SK-N-SH (cell line): ENCODE results near the gene GLYR1. TPM values are rescaled to one million over a fixed set of nuclear protein-coding genes. Genes with fewer than 3 reads are reported as not detected.
A peak's percentile ranks its signal among the peaks of the same experiment; 100 is the strongest.
"Not testable (repeated sequence)": the region's sequence is repeated elsewhere in the genome, so short reads cannot be mapped to it uniquely, and the experiment has no call there.

Experiments
- CTCF ChIA-PET: fragments of 300-600, 350-600 bp; formaldehyde crosslinking; extraction: SDS; loops from one replicate; lab custom pipeline; 2021; lab: Yijun Ruan, JAX
- POLR2A ChIA-PET: fragments of 350-600 bp; sonication (Branson Sonifier 250); formaldehyde crosslinking; extraction: SDS; loops from one replicate; lab custom pipeline; 2020; ENCODE audit warnings: antibody characterized with exemption, inconsistent platforms; lab: Yijun Ruan, JAX
- DNase-seq: peaks from one replicate; pipeline ENCODE4 v3.0.0; 2012
- H2AFZ ChIP-seq: fragments of 200-600 bp; sonication (generic); 2 replicates; pipeline ENCODE4 v1.8.1; 2016; ENCODE audit warnings: antibody characterized with exemption, mild to moderate bottlenecking, low read depth
- H3F3A ChIP-seq: fragments of 200-600 bp; sonication (generic); replicated peaks from 2 replicates; pipeline ENCODE3; 2016; ENCODE audit warnings: antibody characterized with exemption, mild to moderate bottlenecking; ENCODE audit not compliant: insufficient read depth
- H3K27ac ChIP-seq, 2 experiments: fragments of 200-500 bp in 1 of 2; fragments of 200-600 bp in 1 of 2; sonication (Bioruptor generic) in 1 of 2; sonication (generic), shearing (Covaris generic) in 1 of 2; 2 replicates each; pipeline versions ENCODE4 v1.5.1 to v1.6.1; 2014 to 2016; ENCODE audit warnings: low read depth in 2 of 2, inconsistent platforms in 1 of 2, low read length in 1 of 2, mild to moderate bottlenecking in 1 of 2, mixed read lengths in 1 of 2
- H3K27me3 ChIP-seq: fragments of 200-600 bp; sonication (generic), shearing (Covaris generic); 2 replicates; pipeline ENCODE4 v1.6.1; 2016; ENCODE audit warnings: mixed run types; ENCODE audit not compliant: insufficient read depth
- H3K36me3 ChIP-seq, 2 experiments: fragments of 200-500 bp in 1 of 2; fragments of 200-600 bp in 1 of 2; sonication (Bioruptor generic) in 1 of 2; sonication (generic) in 1 of 2; replicated peaks in 1 of 2; 2 replicates each; pipeline versions ENCODE3 to v1.5.1; 2014 to 2016; ENCODE audit warnings: low read length in 1 of 2, mild to moderate bottlenecking in 1 of 2; ENCODE audit not compliant: insufficient read depth in 2 of 2, control insufficient read depth in 1 of 2
- H3K4me1 ChIP-seq, 2 experiments: fragments of 200-500 bp in 1 of 2; fragments of 200-600 bp in 1 of 2; sonication (Bioruptor generic) in 1 of 2; sonication (generic), shearing (Covaris generic) in 1 of 2; 2 replicates each; pipeline versions ENCODE4 v1.5.1 to v1.6.1; 2014 to 2016; ENCODE audit warnings: low read depth in 1 of 2, low read length in 1 of 2, mixed run types in 1 of 2; ENCODE audit not compliant: insufficient read depth in 2 of 2, control insufficient read depth in 1 of 2
- H3K4me2 ChIP-seq: fragments of 200-600 bp; sonication (generic), shearing (Covaris generic); 2 replicates; pipeline ENCODE4 v1.6.1; 2017; ENCODE audit warnings: mixed run types
- H3K4me3 ChIP-seq, 2 experiments: fragments of 200-500 bp in 1 of 2; fragments of 200-600 bp in 1 of 2; sonication (Bioruptor generic) in 1 of 2; sonication (generic), shearing (Covaris generic) in 1 of 2; 2 replicates each; pipeline versions ENCODE4 v1.5.1 to v1.8.1; 2014 to 2016; ENCODE audit warnings: low read depth in 2 of 2, inconsistent platforms in 1 of 2, low read length in 1 of 2, mild to moderate bottlenecking in 1 of 2, mixed read lengths in 1 of 2, moderate library complexity in 1 of 2
- H3K79me2 ChIP-seq: fragments of 200-600 bp; sonication (generic); 2 replicates; pipeline ENCODE4 v1.8.1; 2017; ENCODE audit warnings: mild to moderate bottlenecking; ENCODE audit not compliant: insufficient read depth
- H3K9ac ChIP-seq: fragments of 200-600 bp; sonication (generic); 2 replicates; pipeline ENCODE4 v1.6.1; 2017; ENCODE audit warnings: mixed run types
- H3K9me2 ChIP-seq: fragments of 200-600 bp; sonication (generic); 2 replicates; pipeline ENCODE4 v1.6.1; 2017; ENCODE audit warnings: mixed run types
- H3K9me3 ChIP-seq: fragments of 200-600 bp; sonication (generic); 2 replicates; pipeline ENCODE4 v1.6.1; 2017; ENCODE audit warnings: mixed run types, mild to moderate bottlenecking, moderate library complexity
- H4K20me1 ChIP-seq: fragments of 200-600 bp; sonication (generic); 2 replicates; pipeline ENCODE4 v1.6.1; 2017; ENCODE audit warnings: mild to moderate bottlenecking, mixed run types; ENCODE audit not compliant: insufficient read depth
- EZH2phosphoT487 ChIP-seq: fragments of 200-600 bp; sonication (generic); IDR thresholded peaks from 2 replicates; pipeline ENCODE4 v1.6.1; 2017; ENCODE audit warnings: low read depth, mixed run types, mild to moderate bottlenecking, antibody characterized with exemption, moderate library complexity, borderline replicate concordance
- FOXM1 ChIP-seq: IDR thresholded peaks from 2 replicates; pipeline ENCODE4 v1.4.0; 2012; ENCODE audit warnings: low read depth, mild to moderate bottlenecking
- IRF3 ChIP-seq: fragments of 150-350 bp; IDR thresholded peaks from 2 replicates; pipeline ENCODE4 v1.6.1; 2016; ENCODE audit warnings: mild to moderate bottlenecking, low read depth, low read length
- MXI1 ChIP-seq: IDR thresholded peaks from 2 replicates; pipeline ENCODE4 v1.6.1; 2012; ENCODE audit warnings: mild to moderate bottlenecking, low read depth, low read length, improper control_type of control experiment
- NFIC ChIP-seq: IDR thresholded peaks from 2 replicates; pipeline ENCODE4 v1.4.0; 2012; ENCODE audit warnings: borderline replicate concordance
- POLR2AphosphoS5 ChIP-seq: IDR thresholded peaks from 2 replicates; pipeline ENCODE4 v1.6.1; 2012; ENCODE audit warnings: low read depth, low read length
- RFX5 ChIP-seq: IDR thresholded peaks from 2 replicates; pipeline ENCODE4 v1.6.1; 2012; ENCODE audit warnings: mild to moderate bottlenecking, improper control_type of control experiment, low read length
- SIN3A ChIP-seq: IDR thresholded peaks from 2 replicates; pipeline ENCODE4 v1.6.1; 2012; ENCODE audit warnings: low read depth, mild to moderate bottlenecking, low read length, moderate library complexity, borderline replicate concordance
- SMC3 ChIP-seq: IDR thresholded peaks from 2 replicates; pipeline ENCODE4 v1.6.1; 2012; ENCODE audit warnings: low read depth, low read length, improper control_type of control experiment
- TAF1 ChIP-seq: IDR thresholded peaks from 2 replicates; pipeline ENCODE4 v1.6.1; 2012; ENCODE audit warnings: low read depth, mild to moderate bottlenecking, low read length, moderate library complexity, borderline replicate concordance
- USF1 ChIP-seq: IDR thresholded peaks from 2 replicates; pipeline ENCODE4 v1.4.0; 2012; ENCODE audit warnings: low read depth, borderline replicate concordance
- USF2 ChIP-seq: fragments of 150-350 bp; IDR thresholded peaks from 2 replicates; pipeline ENCODE4 v1.6.1; 2017; ENCODE audit warnings: antibody characterized with exemption, low read length, low read depth, borderline replicate concordance
- YY1 ChIP-seq: IDR thresholded peaks from 2 replicates; pipeline ENCODE4 v1.4.0; 2012; ENCODE audit warnings: low read depth, mild to moderate bottlenecking
- WGBS: methylation state at CpG from one replicate; pipeline ENCODE4 v1.1.6; 2017; ENCODE audit warnings: low lambda C conversion rate; 5-methylcytosine and 5-hydroxymethylcytosine counted together
- polyA plus RNA-seq, 3 experiments: library from polyadenylated mRNA; depleted of rRNA; stranded (reverse); fragments of >200 nt; gene quantifications; 2 replicates each; pipeline ENCODE4 v1.2.3, GENCODE V29; 2012

Gene GLYR1
- polyA plus RNA-seq (2012; rRNA removed): 40.1 and 45.2 TPM in 2 replicates
- polyA plus RNA-seq (2012; cell fraction: cytosol; rRNA removed): 30.3 and 32.2 TPM in 2 replicates
- polyA plus RNA-seq (2012; cell fraction: nucleus; rRNA removed): 73.4 and 75.5 TPM in 2 replicates

- POLR2A ChIA-PET: no interaction called here
- peaks cover 20 to 28% of the 10 kb centered on the region in 2 experiments for H3K36me3 ChIP-seq
- peak within 1 kb of the TSS; percentile 93 for H3K9ac ChIP-seq
- H3K4me3 ChIP-seq: peak within 1 kb of the TSS; percentile 81 to 89
- H3K9me3 ChIP-seq: no peaks in the 10 kb centered on the region
- TF ChIP-seq RFX5 (peak; percentile 86), IRF3 (peak; percentile 53; the same call in 1 of the 2 replicates), YY1 (peak; percentile 95), SMC3 (no peak), TAF1 (peak; percentile 92), SIN3A (peak; percentile 57; the same call in 1 of the 2 replicates), EZH2phosphoT487 (no peak), FOXM1 (no peak), USF2 (peak; percentile 98), MXI1 (peak; percentile 68), POLR2AphosphoS5 (peak; percentile 78), NFIC (no peak), USF1 (peak; percentile 100)
- TF ChIP-seq, all 33 proteins: peak for 9
- CTCF ChIA-PET: interaction anchor here (1.3 to 1.4 kb wide), 2 partner anchors 10 to 109 kb away, joined by 3 to 6 read pairs; no protein-coding TSS in a partner anchor
- Histone ChIP-seq H3K27me3 (no peaks in the 10 kb centered on the region), H2AFZ (peak within 1 kb of the TSS; percentile 58; the same call in 1 of the 2 replicates), H3F3A (no peaks in the 10 kb centered on the region), H3K9me2 (no peaks in the 10 kb centered on the region), H3K4me2 (peak within 1 kb of the TSS; percentile 89), H3K79me2 (peaks cover 93% of the 10 kb centered on the region), H3K4me1 (peaks cover 12 to 26% of the 10 kb centered on the region in 2 experiments; a peak in 3 of 4 replicates), H4K20me1 (peaks cover 65% of the 10 kb centered on the region), H3K27ac (peak within 1 kb of the TSS; percentile 77 to 84)
- DNase-seq: peak; percentile 99
- 0% methylated on average over 1 of the region's 126 CpGs for WGBS
Observed at GRCh38 chr16:4846901-4847773, at the start of gene GLYR1, which contains the start of gene UBN1. TSS of gene GLYR1 (minus strand) at chr16:4847288. CDS start at chr16:4847265, 23 bp downstream. TSS of gene UBN1 (plus strand) at chr16:4847481. CDS start at chr16:4852918, 5,437 bp downstream.

- H3K27me3 ChIP-seq, H3K79me2 ChIP-seq, H3K4me1 ChIP-seq, H3K4me3 ChIP-seq, POLR2A ChIA-PET, H3K4me2 ChIP-seq, H3K9me2 ChIP-seq, H4K20me1 ChIP-seq, H3F3A ChIP-seq, H3K9ac ChIP-seq, H3K9me3 ChIP-seq, H2AFZ ChIP-seq, DNase-seq, H3K27ac ChIP-seq: not testable (repeated sequence)
- 92% methylated on average over 9 of the region's 9 CpGs for WGBS
- CTCF ChIA-PET: interaction anchor here (0.8 kb wide), 1 partner anchor 10 kb away, joined by 3 read pairs; no protein-coding TSS in a partner anchor
- H3K36me3 ChIP-seq: peaks cover 0 to 15% of the 10 kb centered on the region in 2 experiments
Observed at GRCh38 chr16:4896761-4897160, 49.7 kb upstream of the GLYR1 start.
